Measurements from ENCODE around the gene RBM20.

- TF ChIP-seq CTCF (IDR thresholded peaks at IDR 0.05 in 4 of 5, conservative IDR thresholded peaks at IDR 0.05 in 1 of 5) (no peak), POLR2A (IDR thresholded peaks at IDR 0.05) (no peak)
Observed at GRCh38 chr10:110619514-110620397, 24.4 kb upstream of the RBM20 start.
